ENCODE measurements around the gene EIF4H. TPM values are rescaled to one million over a fixed set of nuclear protein-coding genes. Genes with fewer than 3 reads are reported as not detected.
"Not testable (repeated sequence)": the region's sequence is repeated elsewhere in the genome, so short reads cannot be mapped to it uniquely, and the experiment has no call there.

EIF4H gene
- total RNA-seq, 2 experiments from 2014 or later: 492 to 518 TPM

GRCh38 chr7:74149603-74150002 lies 24.6 kb upstream of the EIF4H start:
- CTCF ChIA-PET: no interaction called here
- Mint-ChIP-seq H3K27me3 (ENCODE audit: low read depth) (no peaks in the 10 kb centered on the region), H3K36me3 (ENCODE audit: low read depth) (no peaks in the 10 kb centered on the region), H3K27ac (no peak overlapping the region), H3K4me3 (no peak overlapping the region), H3K4me1 (ENCODE audit: low read depth) (no peaks in the 10 kb centered on the region), H3K9me3 (peaks cover 2% of the 10 kb centered on the region)
- intact Hi-C loops (cut with micrococcal nuclease): no loop called here
- no peak for DNase-seq

GRCh38 chr7:74153736-74154135 lies 20.4 kb upstream of the EIF4H start:
- Mint-ChIP-seq H3K36me3 (ENCODE audit: low read depth) (no peaks in the 10 kb centered on the region), H3K27me3 (ENCODE audit: low read depth) (no peaks in the 10 kb centered on the region), H3K9me3 (no peaks in the 10 kb centered on the region), H3K4me1 (ENCODE audit: low read depth) (no peaks in the 10 kb centered on the region), H3K4me3 (no peak overlapping the region), H3K27ac (no peak overlapping the region)
- DNase-seq: no peak
- CTCF ChIA-PET: no interaction called here
- intact Hi-C loops (cut with micrococcal nuclease): no loop called here

DNA sequence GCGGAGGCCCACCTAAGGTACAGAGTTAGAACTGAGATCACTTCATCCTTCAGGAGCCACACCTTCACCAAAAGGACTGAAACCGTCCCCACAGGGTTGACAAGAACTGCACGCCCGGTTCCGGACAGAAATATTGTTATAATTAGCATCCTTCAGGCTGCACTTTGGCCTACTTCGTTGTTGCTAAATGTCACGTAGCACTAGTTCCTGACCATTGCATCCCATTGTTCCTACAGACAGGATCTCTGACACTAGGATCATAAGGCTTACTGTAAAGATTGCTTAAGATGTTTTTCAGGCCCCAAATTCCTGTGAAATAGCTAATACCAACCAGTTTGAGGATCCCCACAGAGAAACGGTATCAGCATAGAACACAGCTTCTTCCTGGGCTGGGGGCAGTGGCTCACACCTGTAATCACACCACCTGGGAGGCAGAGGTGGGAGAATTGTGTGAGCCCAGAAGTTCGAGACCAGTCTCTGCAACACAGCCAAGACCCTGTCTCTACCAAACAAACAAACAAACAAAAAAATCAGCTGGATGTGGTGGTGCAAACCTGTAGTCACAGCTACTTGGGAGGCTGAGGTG lies 18.3 kb upstream of the EIF4H start:
- no peak overlapping the region for H3K27ac Mint-ChIP-seq
- no peaks in the 10 kb centered on the region for H3K36me3 Mint-ChIP-seq (ENCODE audit: low read depth)
- no peak overlapping the region for H3K4me3 Mint-ChIP-seq
- DNase-seq: no peak
- CTCF ChIA-PET: interaction anchor here (0.6 kb wide), 1 partner anchor 18 kb away, joined by 3 read pairs; no protein-coding TSS in a partner anchor
- intact Hi-C loops (cut with micrococcal nuclease): no loop called here
- H3K27me3 Mint-ChIP-seq (ENCODE audit: low read depth): no peaks in the 10 kb centered on the region
- no peaks in the 10 kb centered on the region for H3K4me1 Mint-ChIP-seq (ENCODE audit: low read depth)
- H3K9me3 Mint-ChIP-seq: no peaks in the 10 kb centered on the region

DNA sequence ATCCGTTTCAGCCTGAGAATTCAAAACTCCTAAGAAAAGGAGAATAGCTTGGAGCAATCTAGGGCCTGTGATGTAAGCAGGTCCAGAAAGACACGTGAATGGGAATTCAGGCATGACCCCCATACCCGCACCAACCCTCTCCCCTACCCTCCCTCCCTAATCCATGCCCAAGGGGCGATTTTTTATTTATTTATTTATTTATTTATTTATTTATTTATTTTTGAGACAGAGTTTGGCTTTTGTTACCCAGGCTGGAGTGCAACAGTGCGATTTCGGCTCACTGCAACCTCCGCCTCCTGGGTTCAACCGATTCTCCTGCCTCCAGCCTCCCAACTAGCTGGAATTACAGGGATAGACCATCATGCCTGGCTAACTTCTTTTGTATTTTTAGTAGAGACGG lies 16.6 kb upstream of the EIF4H start:
- Mint-ChIP-seq H3K4me3 (no peak overlapping the region), H3K9me3 (no peaks in the 10 kb centered on the region), H3K27me3 (ENCODE audit: low read depth) (no peaks in the 10 kb centered on the region), H3K36me3 (ENCODE audit: low read depth) (no peaks in the 10 kb centered on the region), H3K4me1 (ENCODE audit: low read depth) (no peaks in the 10 kb centered on the region), H3K27ac (no peak overlapping the region)
- CTCF ChIA-PET: no interaction called here
- intact Hi-C loops (cut with micrococcal nuclease): no loop called here
- no peak for DNase-seq

DNA sequence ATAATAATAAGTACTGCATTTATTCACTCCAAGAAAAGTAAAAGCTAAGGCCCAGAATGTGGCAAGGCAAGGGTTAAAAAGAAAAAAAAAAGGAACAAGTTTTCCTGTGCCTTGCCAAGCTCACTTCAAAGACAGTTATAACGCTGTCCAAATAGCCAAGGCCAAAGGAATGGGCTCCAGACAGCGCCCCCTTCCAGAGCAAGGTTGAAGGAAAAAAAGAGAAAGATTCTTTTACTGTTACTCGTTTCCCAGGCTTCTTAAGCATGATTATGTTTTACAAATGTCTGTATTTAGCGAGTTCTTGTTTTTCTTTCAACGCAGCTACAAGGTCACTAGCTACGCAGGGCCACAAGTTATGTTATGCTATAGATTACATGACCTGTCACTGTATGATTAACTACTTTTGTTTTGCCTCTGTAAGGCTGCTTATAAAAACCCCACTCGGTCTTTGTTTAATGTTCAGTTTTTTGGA lies 9.1 kb upstream of the EIF4H start:
- Mint-ChIP-seq H3K4me1 (ENCODE audit: low read depth) (no peaks in the 10 kb centered on the region), H3K27ac (no peak overlapping the region), H3K27me3 (ENCODE audit: low read depth) (no peaks in the 10 kb centered on the region), H3K4me3 (no peak overlapping the region), H3K36me3 (ENCODE audit: low read depth) (no peaks in the 10 kb centered on the region), H3K9me3 (no peaks in the 10 kb centered on the region)
- CTCF ChIA-PET: no interaction called here
- DNase-seq: no peak
- intact Hi-C loops (cut with micrococcal nuclease): no loop called here

GRCh38 chr7:74165867-74166593 lies 8.1 kb upstream of the EIF4H start:
- Mint-ChIP-seq H3K27me3 (ENCODE audit: low read depth) (no peaks in the 10 kb centered on the region), H3K36me3 (ENCODE audit: low read depth) (no peaks in the 10 kb centered on the region), H3K4me3 (no peak overlapping the region), H3K27ac (no peak overlapping the region), H3K9me3 (no peaks in the 10 kb centered on the region), H3K4me1 (ENCODE audit: low read depth) (no peaks in the 10 kb centered on the region)
- no peak for DNase-seq
- intact Hi-C loops (cut with micrococcal nuclease): no loop called here
- CTCF ChIA-PET: no interaction called here

DNA sequence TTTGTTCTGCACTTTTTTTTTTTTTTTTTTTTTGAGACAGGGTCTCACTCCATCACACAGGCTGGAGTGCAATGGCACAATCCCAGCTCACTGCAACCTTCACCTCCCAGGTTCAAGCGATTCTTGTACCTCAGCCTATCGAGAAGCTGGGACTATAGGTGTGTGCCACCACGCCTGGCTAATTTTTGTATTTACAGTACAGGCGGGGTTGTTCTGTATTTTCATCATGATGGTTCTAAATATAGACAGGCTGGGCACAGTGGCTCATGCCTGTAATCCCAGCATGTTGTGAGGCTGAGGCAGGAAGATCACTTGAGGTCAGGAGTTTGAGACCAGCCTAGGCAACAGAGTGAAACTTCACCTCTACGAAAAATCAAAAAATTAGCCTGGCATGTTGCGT lies 6.8 kb upstream of the EIF4H start:
- CTCF ChIA-PET; H3K36me3 Mint-ChIP-seq (ENCODE audit: low read depth); H3K4me1 Mint-ChIP-seq (ENCODE audit: low read depth); H3K9me3 Mint-ChIP-seq; H3K27ac Mint-ChIP-seq; H3K27me3 Mint-ChIP-seq (ENCODE audit: low read depth); DNase-seq; H3K4me3 Mint-ChIP-seq; intact Hi-C loops (cut with micrococcal nuclease): not testable (repeated sequence)

GRCh38 chr7:74173074-74173473 lies 1.1 kb upstream of the EIF4H start:
- H3K4me3 Mint-ChIP-seq: peak overlapping the region; percentile 87
- H3K36me3 Mint-ChIP-seq (ENCODE audit: low read depth): peaks cover 18% of the 10 kb centered on the region
- H3K4me1 Mint-ChIP-seq (ENCODE audit: low read depth): peaks cover 30% of the 10 kb centered on the region
- intact Hi-C loops (cut with micrococcal nuclease): no loop called here
- H3K27me3 Mint-ChIP-seq (ENCODE audit: low read depth): no peaks in the 10 kb centered on the region
- no peak for DNase-seq
- no peak overlapping the region for H3K27ac Mint-ChIP-seq
- H3K9me3 Mint-ChIP-seq: no peaks in the 10 kb centered on the region
- CTCF ChIA-PET: no interaction called here

DNA sequence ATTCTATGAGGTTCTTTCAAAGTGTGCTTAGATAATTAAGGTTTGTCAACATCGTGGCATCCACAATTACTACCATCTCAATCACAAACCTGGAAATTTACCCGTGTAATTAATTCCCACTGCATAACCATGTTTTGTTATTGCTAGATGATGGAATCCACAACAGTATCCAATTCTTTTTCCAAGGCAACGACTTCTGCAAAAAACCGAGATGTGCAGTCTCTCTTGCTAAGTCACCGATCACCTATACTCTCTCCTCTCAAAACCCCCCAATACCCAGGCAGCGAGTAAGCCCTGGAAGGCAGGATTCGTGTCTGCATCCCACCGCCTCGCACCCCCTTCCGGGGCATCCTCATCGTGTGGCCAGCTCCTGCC lies 678 bp upstream of the EIF4H start:
- H3K27me3 Mint-ChIP-seq (ENCODE audit: low read depth): no peaks in the 10 kb centered on the region
- H3K9me3 Mint-ChIP-seq: no peaks in the 10 kb centered on the region
- H3K4me1 Mint-ChIP-seq (ENCODE audit: low read depth): peaks cover 33% of the 10 kb centered on the region

DNA sequence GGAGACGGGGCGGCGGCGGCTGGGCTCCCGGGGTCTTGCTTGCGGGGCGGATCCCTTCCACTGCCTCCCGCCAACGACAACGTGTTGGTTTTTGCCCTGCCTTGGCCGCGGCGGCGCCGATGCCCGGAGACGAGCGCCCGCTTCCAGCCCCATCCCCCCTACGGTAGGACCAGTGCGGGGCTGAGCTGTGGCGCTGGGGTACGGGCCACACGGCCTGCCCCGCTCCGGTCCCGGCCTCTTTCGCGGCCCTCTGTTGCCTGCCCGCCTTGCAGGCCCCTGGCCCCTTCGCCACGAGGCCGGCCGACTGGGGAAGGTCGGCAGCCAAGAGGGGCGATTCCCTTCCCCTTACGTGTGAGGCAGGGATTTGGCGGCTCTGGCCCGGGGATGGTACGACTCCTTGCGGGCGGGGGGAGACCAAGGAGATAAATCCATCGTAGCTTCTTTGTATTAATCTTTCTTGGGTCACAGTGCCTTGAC lies 488 bp downstream of the EIF4H start:
- intact Hi-C loops (cut with micrococcal nuclease): loop anchor here (1.0 to 5.0 kb wide), 7 partner anchors 9 to 597 kb away; partner anchors contain the start of genes GTF2IRD1, LIMK1, RFC2 and TBL2
- Mint-ChIP-seq H3K27ac (peak overlapping the region; percentile 88), H3K4me1 (ENCODE audit: low read depth) (peaks cover 44% of the 10 kb centered on the region)

More for the DNA sequence above, 678 bp upstream of the EIF4H start:
- H3K27ac Mint-ChIP-seq: peak overlapping the region; percentile 66
- H3K4me3 Mint-ChIP-seq: peak overlapping the region; percentile 87
- peaks cover 18% of the 10 kb centered on the region for H3K36me3 Mint-ChIP-seq (ENCODE audit: low read depth)
- DNase-seq: no peak
- intact Hi-C loops (cut with micrococcal nuclease): no loop called here
- CTCF ChIA-PET: no interaction called here

DNA sequence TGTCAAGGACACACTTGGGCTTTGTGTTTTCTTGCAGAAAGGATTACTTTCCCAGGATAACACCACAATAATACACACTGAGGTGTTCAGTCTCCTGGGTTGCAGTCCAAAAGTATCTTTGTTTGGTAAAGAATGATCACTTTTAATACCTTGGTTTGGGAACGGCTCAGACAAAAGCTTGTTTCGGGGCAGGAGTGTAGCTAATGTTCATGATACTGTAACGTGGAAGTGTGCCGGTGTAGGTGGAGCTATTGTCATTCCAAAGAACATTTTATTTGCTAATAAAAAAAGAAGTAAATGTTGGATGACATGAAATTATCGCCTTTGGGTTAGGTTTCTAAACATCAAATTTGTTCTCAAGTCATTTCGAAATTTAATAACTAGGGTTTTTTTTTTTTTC lies 1.2 kb downstream of the EIF4H start:
- no peaks in the 10 kb centered on the region for H3K27me3 Mint-ChIP-seq (ENCODE audit: low read depth)
- H3K9me3 Mint-ChIP-seq: no peaks in the 10 kb centered on the region
- DNase-seq: no peak
- peak overlapping the region; percentile 88 for H3K27ac Mint-ChIP-seq
- H3K4me3 Mint-ChIP-seq: peak overlapping the region; percentile 78
- CTCF ChIA-PET: interaction anchor here (0.6 to 1.5 kb wide), 7 partner anchors 8 to 333 kb away, joined by 3 to 13 read pairs (median 4); no protein-coding TSS in a partner anchor
- peaks cover 51% of the 10 kb centered on the region for H3K4me1 Mint-ChIP-seq (ENCODE audit: low read depth)
- H3K36me3 Mint-ChIP-seq (ENCODE audit: low read depth): peaks cover 27% of the 10 kb centered on the region
- intact Hi-C loops (cut with micrococcal nuclease): loop anchor here (2.0 to 5.0 kb wide), 3 partner anchors 107 to 598 kb away; partner anchors contain the start of genes GTF2IRD1 and TBL2

More for the DNA sequence above, 488 bp downstream of the EIF4H start:
- Mint-ChIP-seq H3K4me3 (peak overlapping the region; percentile 78), H3K36me3 (ENCODE audit: low read depth) (peaks cover 26% of the 10 kb centered on the region), H3K27me3 (ENCODE audit: low read depth) (no peaks in the 10 kb centered on the region), H3K9me3 (no peaks in the 10 kb centered on the region)
- DNase-seq: peak; percentile 61
- CTCF ChIA-PET: interaction anchor here (0.9 to 1.5 kb wide), 5 partner anchors 9 to 106 kb away, joined by 3 to 13 read pairs (median 4); no protein-coding TSS in a partner anchor

- Mint-ChIP-seq H3K9me3 (no peaks in the 10 kb centered on the region), H3K27me3 (ENCODE audit: low read depth) (no peaks in the 10 kb centered on the region), H3K27ac (peak overlapping the region; percentile 88), H3K4me1 (ENCODE audit: low read depth) (peaks cover 62% of the 10 kb centered on the region), H3K4me3 (peak overlapping the region; percentile 78), H3K36me3 (ENCODE audit: low read depth) (peaks cover 34% of the 10 kb centered on the region)
- DNase-seq: no peak
- CTCF ChIA-PET: interaction anchor here (1.6 kb wide), 1 partner anchor 30 kb away, joined by 7 read pairs; no protein-coding TSS in a partner anchor
- intact Hi-C loops (cut with micrococcal nuclease): loop anchor here (5.0 kb wide), 2 partner anchors 276 to 599 kb away; partner anchors contain the start of genes GTF2IRD1 and TBL2
Observed at GRCh38 chr7:74176555-74176954, 2.4 kb downstream of the EIF4H start.
